Activated T-cell treated with anti-CD3 and anti-CD28 coated beads for 48 hours (primary cell): ENCODE data around the gene PRF1.
A peak's percentile ranks its signal among the peaks of the same experiment; 100 is the strongest.

ENCODE experiments used
- DNase-seq: peaks from one replicate; pipeline ENCODE4 v3.0.0-alpha.2; 2020; ENCODE audit warnings: low read depth

Gene PRF1

GRCh38 chr10:70559861-70560260 is 42.7 kb downstream of the PRF1 start:
- DNase-seq = no peak

GRCh38 chr10:70558871-70559810 is 43.4 kb downstream of the PRF1 start:
- peak; percentile 72 for DNase-seq

- no peak for DNase-seq
Observed at GRCh38 chr10:70558295-70558694, 44.2 kb downstream of the PRF1 start.

GRCh38 chr10:70557876-70558275 is 44.7 kb downstream of the PRF1 start:
- no peak for DNase-seq

GRCh38 chr10:70557086-70557845 is 45.3 kb downstream of the PRF1 start:
- no peak for DNase-seq

- DNase-seq = no peak
Observed at GRCh38 chr10:70555371-70555770, 47.2 kb downstream of the PRF1 start.

GRCh38 chr10:70552586-70552985 is 50.0 kb downstream of the PRF1 start:
- no peak for DNase-seq

GRCh38 chr10:70551971-70552422 is 50.5 kb downstream of the PRF1 start:
- DNase-seq = no peak

- DNase-seq = no peak
Observed at GRCh38 chr10:70551466-70551865, 51.1 kb downstream of the PRF1 start.

GRCh38 chr10:70550459-70550858 is 52.1 kb downstream of the PRF1 start:
- DNase-seq = no peak

GRCh38 chr10:70549962-70550458 is 52.5 kb downstream of the PRF1 start:
- peak; percentile 69 for DNase-seq

- no peak for DNase-seq
Observed at GRCh38 chr10:70549351-70549961, 53.1 kb downstream of the PRF1 start.
